Cerebellar cortex (tissue), 1 donor: ENCODE results near the gene MPHOSPH6.
"Not testable (repeated sequence)": the region's sequence is repeated elsewhere in the genome, so short reads cannot be mapped to it uniquely, and the experiment has no call there.

Source experiments
- DNase-seq: peaks from one replicate; pipeline ENCODE4 v3.0.0-alpha.2; 2015; ENCODE audit warnings: low spot score

The MPHOSPH6 gene

GRCh38 chr16:82118749-82119148 lies 51.3 kb downstream of the MPHOSPH6 start:
- no peak for DNase-seq

- no peak for DNase-seq
Measured at GRCh38 chr16:82116535-82116934, 53.5 kb downstream of the MPHOSPH6 start.

- no peak for DNase-seq
Measured at GRCh38 chr16:82113741-82114140, 56.3 kb downstream of the MPHOSPH6 start.

- no peak for DNase-seq
Measured at GRCh38 chr16:82111944-82112343, 58.1 kb downstream of the MPHOSPH6 start.

GRCh38 chr16:82109266-82109665 lies 60.8 kb downstream of the MPHOSPH6 start:
- DNase-seq, result not testable (repeated sequence)

GRCh38 chr16:82108774-82109173 lies 61.2 kb downstream of the MPHOSPH6 start:
- DNase-seq, result no peak

- no peak for DNase-seq
Measured at GRCh38 chr16:82108100-82108499, 61.9 kb downstream of the MPHOSPH6 start.

- no peak for DNase-seq
Measured at GRCh38 chr16:82105107-82105506, 64.9 kb downstream of the MPHOSPH6 start.
